Neural cell (in vitro differentiated cells): Measurements from ENCODE around the gene CATSPER1. TPM values are rescaled to one million over a fixed set of nuclear protein-coding genes. Genes with fewer than 3 reads are reported as not detected.

ENCODE experiments used
- H2AFZ ChIP-seq: fragments of 200-600, 300-800 bp; sonication (generic), shearing (Covaris generic); 2 replicates; pipeline ENCODE4 v1.6.0; 2014; ENCODE audit warnings: low read depth, mild to moderate bottlenecking, antibody characterized with exemption, low read length, moderate library complexity
- H3F3A ChIP-seq: fragments of 200-600 bp; shearing (Covaris generic); 2 replicates; pipeline ENCODE4 v1.6.1; 2016; ENCODE audit warnings: mild to moderate bottlenecking, moderate library complexity, mixed read lengths, antibody characterized with exemption, low read length; ENCODE audit not compliant: insufficient read depth, poor library complexity, severe bottlenecking
- H3K27ac ChIP-seq: fragments of 200-600, 300-800 bp; sonication (generic), shearing (Covaris generic); 2 replicates; pipeline ENCODE4 v1.5.1; 2014; ENCODE audit warnings: mild to moderate bottlenecking, low read length, moderate library complexity
- H3K27me3 ChIP-seq: fragments of 300-800, 200-600 bp; sonication (generic), shearing (Covaris generic); 2 replicates; pipeline ENCODE4 v1.6.0; 2014; ENCODE audit warnings: mild to moderate bottlenecking, low read depth, low read length, moderate library complexity; ENCODE audit not compliant: insufficient read depth
- H3K36me3 ChIP-seq: fragments of 300-800, 200-600 bp; sonication (generic), shearing (Covaris generic); 2 replicates; pipeline ENCODE4 v1.5.1; 2014; ENCODE audit warnings: mild to moderate bottlenecking, antibody characterized with exemption, low read length, moderate library complexity; ENCODE audit not compliant: insufficient read depth
- H3K4me2 ChIP-seq: fragments of 300-800, 200-600 bp; sonication (generic), shearing (Covaris generic); 2 replicates; pipeline ENCODE4 v1.6.0; 2014; ENCODE audit warnings: mild to moderate bottlenecking, low read length
- H3K4me3 ChIP-seq: fragments of 300-800, 200-600 bp; sonication (generic), shearing (Covaris generic); 2 replicates; pipeline ENCODE4 v1.5.1; 2014; ENCODE audit warnings: mild to moderate bottlenecking, low read length, moderate library complexity
- H3K79me2 ChIP-seq: fragments of 200-600 bp; shearing (Covaris generic); replicated peaks from 2 replicates; pipeline ENCODE4 v1.6.0; 2014; ENCODE audit warnings: mild to moderate bottlenecking, low read length, moderate library complexity; ENCODE audit not compliant: insufficient read depth
- H3K9ac ChIP-seq: fragments of 300-800, 200-600 bp; sonication (generic), shearing (Covaris generic); 2 replicates; pipeline ENCODE4 v1.6.1; 2016; ENCODE audit warnings: mild to moderate bottlenecking, low read length, mixed read lengths
- H3K9me2 ChIP-seq: fragments of 200-600 bp; shearing (Covaris generic); 2 replicates; pipeline ENCODE4 v1.6.1; 2016; ENCODE audit warnings: mild to moderate bottlenecking, low read length, mixed read lengths; ENCODE audit not compliant: insufficient read depth
- H3K9me3 ChIP-seq: fragments of 200-600, 300-800 bp; sonication (generic), shearing (Covaris generic); 2 replicates; pipeline ENCODE4 v1.6.1; 2016; ENCODE audit warnings: mild to moderate bottlenecking, mixed run types, low read length, moderate library complexity, mixed read lengths
- H4K20me1 ChIP-seq: fragments of 200-600 bp; shearing (Covaris generic); 2 replicates; pipeline ENCODE4 v1.6.1; 2016; ENCODE audit warnings: mild to moderate bottlenecking, mixed run types; ENCODE audit not compliant: insufficient read depth
- CTCF ChIP-seq: fragments of 450-650 bp; IDR thresholded peaks from 2 replicates; pipeline ENCODE4 v1.5.1; 2014; ENCODE audit warnings: antibody characterized with exemption, mild to moderate bottlenecking, moderate library complexity; ENCODE audit not compliant: poor library complexity, severe bottlenecking
- EZH2 ChIP-seq: fragments of 200-600, 300-800 bp; shearing (Covaris generic), sonication (generic); IDR thresholded peaks from 2 replicates; pipeline ENCODE4 v1.6.1; 2014; ENCODE audit warnings: antibody characterized with exemption, low read length, borderline replicate concordance, mild to moderate bottlenecking; ENCODE audit not compliant: insufficient read depth, poor library complexity, severe bottlenecking
- MXI1 ChIP-seq: fragments of 450-650 bp; conservative IDR thresholded peaks from 2 replicates; pipeline ENCODE4 v1.6.1; 2014; ENCODE audit warnings: antibody characterized with exemption, mild to moderate bottlenecking; ENCODE audit not compliant: poor library complexity, severe bottlenecking
- POLR2AphosphoS5 ChIP-seq: IDR thresholded peaks from 2 replicates; pipeline ENCODE4 v1.6.1; 2012
- RAD21 ChIP-seq: fragments of 450-650 bp; conservative IDR thresholded peaks from 2 replicates; pipeline ENCODE4 v1.6.1; 2014; ENCODE audit warnings: antibody characterized with exemption, mild to moderate bottlenecking, moderate library complexity
- REST ChIP-seq: IDR thresholded peaks from 2 replicates; pipeline ENCODE4 v1.6.1; 2012; ENCODE audit warnings: borderline replicate concordance
- SMC3 ChIP-seq: fragments of 450-650 bp; conservative IDR thresholded peaks from 2 replicates; pipeline ENCODE4 v1.6.1; 2014; ENCODE audit warnings: antibody characterized with exemption, mild to moderate bottlenecking, moderate library complexity; ENCODE audit not compliant: poor library complexity
- TAF1 ChIP-seq: IDR thresholded peaks from 2 replicates; pipeline ENCODE4 v1.6.1; 2012; ENCODE audit warnings: low read depth
- polyA plus RNA-seq: library from polyadenylated mRNA; depleted of rRNA; stranded (reverse); fragments of >200 nt; gene quantifications from 2 replicates; pipeline ENCODE4 v1.2.3, GENCODE V29; 2014

The CATSPER1 gene
- polyA plus RNA-seq, 1 donor from 2014 or later = not detected

GRCh38 chr11:66015454-66015881 is 10.8 kb downstream of the CATSPER1 start:
- Histone ChIP-seq H4K20me1 (no peaks in the 10 kb centered on the region), H2AFZ (no peak overlapping the region), H3F3A (no peaks in the 10 kb centered on the region), H3K79me2 (no peaks in the 10 kb centered on the region), H3K27ac (no peak overlapping the region), H3K9me3 (no peaks in the 10 kb centered on the region), H3K9me2 (no peaks in the 10 kb centered on the region), H3K4me3 (no peak overlapping the region), H3K36me3 (no peaks in the 10 kb centered on the region), H3K9ac (no peak overlapping the region), H3K27me3 (peaks cover 15% of the 10 kb centered on the region), H3K4me2 (no peak overlapping the region)
- TF ChIP-seq REST (no peak), MXI1 (no peak), EZH2 (no peak)

GRCh38 chr11:66014804-66015453 is 11.3 kb downstream of the CATSPER1 start:
- no peaks in the 10 kb centered on the region for H3K36me3 ChIP-seq
- no peak overlapping the region for H3K9ac ChIP-seq
- no peaks in the 10 kb centered on the region for H3K9me2 ChIP-seq
- no peak overlapping the region for H3K27ac ChIP-seq
- H3K27me3 ChIP-seq = peaks cover 15% of the 10 kb centered on the region
- H3K4me2 ChIP-seq = no peak overlapping the region
- H3F3A ChIP-seq = no peaks in the 10 kb centered on the region
- no peak for TF ChIP-seq RAD21
- TF ChIP-seq POLR2AphosphoS5 = no peak
- no peak for TF ChIP-seq SMC3
- no peak for TF ChIP-seq REST
- no peak for TF ChIP-seq TAF1
- TF ChIP-seq EZH2 = no peak
- no peak for TF ChIP-seq CTCF
- no peak overlapping the region for H3K4me3 ChIP-seq
- H3K9me3 ChIP-seq = no peaks in the 10 kb centered on the region
- no peak overlapping the region for H2AFZ ChIP-seq
- no peaks in the 10 kb centered on the region for H4K20me1 ChIP-seq
- no peaks in the 10 kb centered on the region for H3K79me2 ChIP-seq
